Endothelial cell of umbilical vein (primary cell): ENCODE results near the gene GPAM. TPM values are rescaled to one million over a fixed set of nuclear protein-coding genes. Genes with fewer than 3 reads are reported as not detected.

Experiments used
- BruUV-seq: library from RNA; stranded (reverse); fragments of 400-500 nt; replicated peaks from 2 replicates; lab custom pipeline; 2021; lab: Mats Ljungman, UMichigan
- CTCF ChIA-PET: fragments of 300-600, 350-600 bp; sonication (Branson Sonifier 250); formaldehyde crosslinking; loops from one replicate; lab custom pipeline; 2021; ENCODE audit warnings: antibody characterized with exemption, inconsistent platforms; lab: Charles Lee
- POLR2A ChIA-PET: fragments of 300-600, 350-600 bp; sonication (Branson Sonifier 250); formaldehyde crosslinking; loops from one replicate; lab custom pipeline; 2021; ENCODE audit warnings: antibody characterized with exemption, inconsistent platforms; lab: Charles Lee
- DNase-seq: peaks from one replicate; pipeline ENCODE4 v3.0.0-alpha.2; 2011; ENCODE audit warnings: low read depth, low spot score
- FAIRE-seq: peaks from 2 replicates; lab custom pipeline; 2011; peaks lifted over from hg19 to GRCh38; lab: Jason Lieb, UNC
- H2AFZ ChIP-seq: 2 replicates; pipeline ENCODE4 v1.6.0; 2012; ENCODE audit warnings: low read depth, low read length, control low read depth, inconsistent platforms
- H3K27ac ChIP-seq: 2 replicates; pipeline ENCODE4 v1.5.1; 2011; ENCODE audit warnings: low read depth, mild to moderate bottlenecking, control low read depth, low read length, moderate library complexity; ENCODE audit not compliant: insufficient read depth
- H3K27me3 ChIP-seq, 2 experiments: 2 replicates each; pipeline versions ENCODE4 v1.6.0 to v1.6.1; 2011; ENCODE audit warnings: low read length in 2 of 2, mixed read lengths in 1 of 2; ENCODE audit not compliant: control insufficient read depth in 2 of 2, insufficient read depth in 2 of 2
- H3K36me3 ChIP-seq, 2 experiments: 2 replicates in 1 of 2; 3 replicates in 1 of 2; pipeline ENCODE4 v1.5.1; 2011; ENCODE audit warnings: low read length in 2 of 2, mild to moderate bottlenecking in 1 of 2, moderate library complexity in 1 of 2; ENCODE audit not compliant: control insufficient read depth in 2 of 2, insufficient read depth in 2 of 2; ENCODE audit errors: extremely low read depth in 1 of 2
- H3K4me1 ChIP-seq: 3 replicates; pipeline ENCODE4 v1.5.1; 2011; ENCODE audit warnings: mild to moderate bottlenecking, low read length; ENCODE audit not compliant: control insufficient read depth, insufficient read depth; ENCODE audit errors: extremely low read depth
- H3K4me2 ChIP-seq: 2 replicates; pipeline ENCODE4 v1.6.1; 2011; ENCODE audit warnings: low read length, control low read depth, mixed read lengths; ENCODE audit not compliant: insufficient read depth
- H3K4me3 ChIP-seq, 3 experiments: fragments of 200-600 bp in 1 of 3; sonication (generic), shearing (Covaris generic) in 1 of 3; replicated peaks in 1 of 3; 2 replicates each; pipeline ENCODE4 v1.5.1; 2011 to 2016; ENCODE audit warnings: control low read depth in 3 of 3, low read length in 3 of 3, mild to moderate bottlenecking in 2 of 3, inconsistent platforms in 1 of 3, low read depth in 1 of 3, moderate library complexity in 1 of 3; ENCODE audit not compliant: insufficient read depth in 1 of 3
- H3K79me2 ChIP-seq: 2 replicates; pipeline ENCODE4 v1.6.0; 2012; ENCODE audit warnings: low read length, inconsistent platforms; ENCODE audit not compliant: control insufficient read depth, insufficient read depth
- H3K9ac ChIP-seq: replicated peaks from 2 replicates; pipeline ENCODE3; 2011; ENCODE audit warnings: low read length, control low read depth; ENCODE audit not compliant: insufficient read depth; ENCODE audit errors: extremely low read depth
- H3K9me1 ChIP-seq: replicated peaks from 3 replicates; pipeline ENCODE4 v1.6.0; 2011; ENCODE audit warnings: mild to moderate bottlenecking, low read length; ENCODE audit not compliant: control insufficient read depth, insufficient read depth; ENCODE audit errors: extremely low read depth
- H3K9me3 ChIP-seq: replicated peaks from 2 replicates; pipeline ENCODE4 v1.5.1; 2012; ENCODE audit warnings: low read length, inconsistent platforms; ENCODE audit not compliant: control insufficient read depth, insufficient read depth
- H4K20me1 ChIP-seq: replicated peaks from 2 replicates; pipeline ENCODE3; 2011; ENCODE audit warnings: mild to moderate bottlenecking, low read length; ENCODE audit not compliant: control insufficient read depth, insufficient read depth; ENCODE audit errors: extremely low read depth
- CTCF ChIP-seq, 2 donors: IDR thresholded peaks; 1 replicate in 1 of 2; 2 replicates in 1 of 2; pipeline ENCODE4 v1.5.1; 2011; ENCODE audit warnings: low read length in 2 of 2, mild to moderate bottlenecking in 2 of 2, moderate library complexity in 2 of 2, control low read depth in 1 of 2, inconsistent platforms in 1 of 2, low read depth in 1 of 2; ENCODE audit not compliant: insufficient read depth in 1 of 2; ENCODE audit errors: extremely low read depth in 1 of 2
- GATA2 ChIP-seq: IDR thresholded peaks from 2 replicates; pipeline ENCODE4 v1.7.0; 2011; ENCODE audit warnings: low read depth, mild to moderate bottlenecking, moderate library complexity, mixed read lengths, low read length; ENCODE audit not compliant: insufficient read length, insufficient read depth
- MYC ChIP-seq: IDR thresholded peaks from one replicate; pipeline ENCODE4 v1.6.1; 2011; ENCODE audit warnings: mild to moderate bottlenecking, low read depth, low read length
- POLR2A ChIP-seq: IDR thresholded peaks from 2 replicates; pipeline ENCODE4 v1.6.1; 2012; ENCODE audit warnings: low read depth, mild to moderate bottlenecking, control low read depth, low read length
- dilution Hi-C: fragments of 300-500 bp; cut with MboI; formaldehyde crosslinking; loops from one replicate; pipeline ENCODE4 v1.15.0; 2019; ENCODE audit warnings: low sequenced_read_pairs; ENCODE audit not compliant: extremely low pct_ligation_motif_present
- intact Hi-C: fragments of 100-400 bp; cut with micrococcal nuclease; formaldehyde crosslinking; loops from one replicate; pipeline ENCODE4 v1.10.0; 2022
- polyA plus RNA-seq, 4 experiments: library from polyadenylated mRNA; depleted of rRNA in 3 of 4; stranded (reverse) in 3 of 4; unstranded in 1 of 4; fragments of >200 nt; gene quantifications; 2 replicates each; pipeline versions ENCODE4 v1.2.1 to v1.2.3, GENCODE V29; 2011 to 2012; ENCODE audit warnings: missing spikeins in 1 of 4
- total RNA-seq: library from RNA; stranded (reverse); gene quantifications from 2 replicates; pipeline ENCODE4 v1.2.3, GENCODE V29; 2021
- TF ChIP-seq, protein P1 (sequence below): IDR thresholded peaks from 2 replicates; pipeline ENCODE4 v1.6.1; 2011; ENCODE audit not compliant: insufficient read depth, insufficient read length

GPAM gene
- total and polyA plus RNA-seq, 2 donors (not counting 3 experiments of a cell fraction or from before 2014, with no cell fraction given), result 3.4 to 9.7 TPM

DNA sequence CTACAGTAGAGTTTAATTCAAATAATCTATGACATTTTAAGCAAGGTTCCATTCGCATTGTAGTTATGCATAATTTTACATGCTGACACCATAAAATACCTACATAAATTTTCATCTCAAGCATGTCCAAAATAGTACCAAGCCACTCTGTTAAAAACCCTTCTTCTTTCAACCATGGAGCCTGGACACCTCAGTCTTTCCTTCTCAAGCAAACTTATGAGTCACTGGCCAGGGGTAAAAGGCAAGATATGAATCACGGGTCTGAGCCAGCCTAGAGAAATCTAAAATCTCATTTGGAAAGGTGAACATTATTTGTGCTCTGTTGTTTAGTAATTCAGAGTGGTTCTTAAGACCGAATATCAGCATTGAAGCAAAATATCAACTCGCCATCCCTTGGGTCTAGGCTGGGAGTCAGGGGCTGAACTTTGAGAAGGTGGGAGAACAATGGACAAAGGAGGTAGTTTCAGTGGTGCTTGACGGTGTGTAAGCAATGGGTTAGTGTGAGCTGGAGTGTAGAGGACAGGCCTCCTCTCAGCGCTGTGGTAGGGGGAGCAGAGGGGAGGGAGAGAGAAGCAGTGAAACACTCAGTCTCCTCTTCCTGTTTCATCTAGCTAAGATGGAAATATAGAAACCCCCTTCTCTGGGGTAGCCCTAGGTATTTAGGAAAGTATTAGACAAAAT, 19.1 kb upstream of the GPAM start:
- FAIRE-seq, result no peak
- CTCF ChIA-PET, result no interaction called here

More for the DNA sequence above, 19.1 kb upstream of the GPAM start:
- Histone ChIP-seq H3K36me3 (no peaks in the 10 kb centered on the region), H3K9me3 (no peaks in the 10 kb centered on the region), H3K4me3 (no peak overlapping the region), H4K20me1 (no peaks in the 10 kb centered on the region), H3K4me2 (no peak overlapping the region), H3K9me1 (no peaks in the 10 kb centered on the region), H3K27ac (no peak overlapping the region), H3K9ac (no peak overlapping the region), H3K79me2 (no peaks in the 10 kb centered on the region), H3K27me3 (no peaks in the 10 kb centered on the region), H2AFZ (no peak overlapping the region), H3K4me1 (no peaks in the 10 kb centered on the region)
- no TSS peak for BruUV-seq
- POLR2A ChIA-PET, result no interaction called here
- no peak for DNase-seq
- dilution Hi-C loops, result no loop called here
- TF ChIP-seq MYC (no peak), CTCF (IDR thresholded peaks at IDR 0.05; ENCODE audit: extremely low read depth in 1 of 2, insufficient read depth in 1 of 2, low read depth in 1 of 2, low read length in 2 of 2) (no peak), POLR2A (no peak), GATA2 (no peak)
- TF ChIP-seq, protein P1, sequence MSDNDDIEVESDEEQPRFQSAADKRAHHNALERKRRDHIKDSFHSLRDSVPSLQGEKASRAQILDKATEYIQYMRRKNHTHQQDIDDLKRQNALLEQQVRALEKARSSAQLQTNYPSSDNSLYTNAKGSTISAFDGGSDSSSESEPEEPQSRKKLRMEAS, result no peak
- intact Hi-C loops, result no loop called here
